Endometrial microvascular endothelial cells (primary cell): ENCODE measurements around the gene EMP2. TPM values are rescaled to one million over a fixed set of nuclear protein-coding genes. Genes with fewer than 3 reads are reported as not detected.

ENCODE experiments used
- in situ Hi-C: cut with HindIII; loops from 2 replicates; pipeline ENCODE4 v1.10.0; 2017; ENCODE audit warnings: low sequenced_read_pairs, low pct_unique_long_range_greater_than_20kb; ENCODE audit errors: inconsistent ontology term
- total RNA-seq: library from RNA; depleted of rRNA; stranded (reverse); fragments of >200 nt; gene quantifications from one replicate; pipeline ENCODE4 v1.2.3, GENCODE V29; 2015; ENCODE audit errors: inconsistent ontology term

Gene EMP2
- total RNA-seq, 1 donor from 2014 or later, result 26.4 TPM

DNA sequence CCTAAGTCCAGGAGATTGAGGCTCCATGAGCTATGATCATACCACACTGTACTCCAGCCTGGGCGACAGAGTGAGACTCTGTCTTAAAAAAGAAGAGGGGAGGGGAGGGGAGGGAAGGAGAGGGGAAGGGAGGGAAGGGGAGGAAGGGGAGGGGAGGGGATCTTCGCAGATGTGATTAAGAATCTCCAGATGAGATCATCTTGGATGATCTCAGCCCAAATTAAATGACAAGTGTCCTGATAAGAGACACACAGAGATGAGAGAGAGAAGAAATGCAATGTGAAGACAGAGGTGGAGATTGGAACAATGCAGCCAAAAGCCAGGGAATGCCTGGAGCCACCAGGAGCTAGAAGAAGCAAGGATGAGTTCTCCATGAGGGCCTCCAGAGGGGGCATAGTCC is 70.1 kb downstream of the EMP2 start:
- in situ Hi-C loops, result loop anchor here (25.0 kb wide), 1 partner anchor 227 kb away; the partner anchor contains the start of gene NUBP1

DNA sequence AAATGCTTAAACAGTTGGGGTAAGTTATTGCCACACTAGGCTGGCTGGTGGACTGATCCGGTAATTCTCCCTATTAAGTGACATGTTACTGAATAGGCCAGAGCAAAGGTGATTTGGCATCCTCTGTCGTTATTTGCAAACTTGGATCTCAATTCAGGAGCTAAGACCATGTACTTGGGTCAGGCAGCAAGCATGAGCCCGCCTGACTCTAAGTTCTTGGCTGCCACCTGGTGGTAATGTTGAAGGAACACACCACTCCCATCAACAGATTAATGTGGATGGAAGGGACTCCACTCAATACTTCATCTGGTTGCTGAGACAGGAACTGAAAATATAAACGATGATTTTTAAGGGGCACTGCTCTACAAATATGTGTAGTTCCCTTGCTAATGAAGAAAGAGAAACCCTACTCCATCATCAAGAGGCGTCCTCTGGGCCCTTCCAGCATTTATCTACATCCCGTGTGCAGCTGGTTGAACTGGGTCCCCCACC is 70.8 kb downstream of the EMP2 start:
- in situ Hi-C loops, result loop anchor here (25.0 kb wide), 1 partner anchor 228 kb away; the partner anchor contains the start of gene NUBP1

DNA sequence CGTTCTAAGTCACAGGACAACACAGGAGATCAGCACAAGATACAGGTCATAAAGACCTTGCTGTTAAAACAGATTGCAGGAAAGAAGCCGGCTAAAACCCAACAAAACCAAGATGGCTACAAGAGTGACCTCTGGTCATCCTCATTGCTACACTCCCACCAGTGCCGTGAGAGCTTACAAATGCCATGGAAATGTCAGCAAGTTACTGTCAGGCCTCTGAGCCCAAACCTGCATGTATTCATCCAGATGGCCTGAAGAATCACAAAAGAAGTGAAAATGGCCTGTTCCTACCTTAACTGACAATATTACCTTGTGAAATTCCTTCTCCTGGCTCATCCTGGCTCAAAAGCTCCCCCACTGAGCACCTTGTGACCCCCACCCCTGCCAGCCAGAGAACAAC is 75.1 kb downstream of the EMP2 start:
- in situ Hi-C loops, result loop anchor here (25.0 kb wide), 1 partner anchor 232 kb away; the partner anchor contains the start of gene NUBP1

DNA sequence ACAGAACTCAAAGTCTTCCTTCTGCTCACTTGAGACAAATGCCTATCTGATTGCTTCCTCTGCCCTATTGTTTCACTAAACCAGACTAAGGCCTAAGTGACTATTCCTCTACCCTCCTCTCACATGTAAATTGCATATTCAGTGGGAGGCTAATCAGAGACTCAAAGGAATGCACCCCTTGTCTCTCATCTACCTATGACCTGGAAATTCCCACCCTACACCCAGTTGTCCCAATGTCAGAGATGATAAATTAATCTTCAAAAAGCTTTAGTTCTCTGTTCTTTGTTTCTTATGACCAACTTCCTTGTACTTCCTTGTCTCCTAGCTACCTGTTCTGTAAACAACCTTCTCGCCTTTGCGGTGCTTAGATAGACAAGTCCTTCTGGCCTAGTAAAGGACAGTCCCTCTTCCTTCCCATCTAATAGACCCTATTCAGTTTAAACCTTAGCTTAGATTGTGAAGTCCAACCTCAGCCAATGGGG is 76.0 kb downstream of the EMP2 start:
- in situ Hi-C loops, result loop anchor here (25.0 kb wide), 1 partner anchor 233 kb away; the partner anchor contains the start of gene NUBP1

DNA sequence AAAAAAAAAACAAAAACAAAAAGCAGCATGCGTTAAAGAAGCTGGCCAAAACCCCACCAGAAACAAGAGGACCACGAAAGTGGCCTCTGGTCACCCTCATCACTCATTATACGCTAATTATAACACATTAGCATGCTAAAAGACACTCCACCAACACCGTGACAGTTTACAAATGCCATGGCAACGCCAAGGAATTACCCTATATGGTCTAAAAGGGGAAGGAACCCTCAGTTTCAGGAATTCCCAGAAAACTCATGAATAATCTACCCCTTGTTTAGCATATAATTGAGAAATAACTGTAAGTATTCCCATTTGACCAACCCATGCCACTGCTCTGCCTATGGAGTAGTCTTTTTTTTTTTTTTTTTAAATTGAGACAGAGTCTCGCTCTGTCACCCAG is 77.6 kb downstream of the EMP2 start:
- in situ Hi-C loops, result loop anchor here (25.0 kb wide), 1 partner anchor 235 kb away; the partner anchor contains the start of gene NUBP1

DNA sequence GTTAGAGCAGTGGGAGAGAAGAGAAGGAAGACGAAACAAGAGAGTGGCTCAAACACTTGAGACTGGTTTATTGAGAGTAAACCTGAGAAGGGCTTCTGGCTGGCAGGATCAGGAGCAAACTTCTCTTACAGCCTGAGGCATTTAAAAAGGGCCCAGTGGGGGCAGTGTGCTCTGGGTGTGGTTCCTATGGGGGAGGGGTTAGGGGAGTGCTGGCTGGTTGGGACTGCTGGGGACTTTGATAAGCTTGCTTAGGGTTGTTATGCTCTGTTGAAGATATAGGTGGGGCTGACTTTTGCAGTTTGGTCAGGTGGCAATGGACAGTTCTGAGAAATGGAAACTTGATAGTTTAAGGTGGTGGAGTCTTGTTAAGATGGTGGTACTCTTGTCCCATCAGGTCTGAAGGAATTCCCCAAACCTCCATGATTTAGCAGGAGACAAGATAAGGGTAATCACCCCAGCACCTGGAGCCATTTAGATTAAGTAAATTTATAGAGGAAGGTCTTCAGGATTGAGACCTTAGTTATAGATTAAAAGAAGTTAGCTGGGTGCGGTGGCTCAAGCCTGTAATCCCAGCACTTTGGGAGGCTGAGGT is 79.3 kb downstream of the EMP2 start:
- in situ Hi-C loops, result loop anchor here (25.0 kb wide), 1 partner anchor 236 kb away; the partner anchor contains the start of gene NUBP1

GRCh38 chr16:10500582-10500981 is 79.8 kb downstream of the EMP2 start:
- in situ Hi-C loops, result loop anchor here (25.0 kb wide), 1 partner anchor 237 kb away; the partner anchor contains the start of gene NUBP1

- in situ Hi-C loops, result no loop called here
Measured at GRCh38 chr16:10497132-10498101, 83.0 kb downstream of the EMP2 start.

GRCh38 chr16:10495031-10495345 is 85.4 kb downstream of the EMP2 start:
- in situ Hi-C loops, result no loop called here

DNA sequence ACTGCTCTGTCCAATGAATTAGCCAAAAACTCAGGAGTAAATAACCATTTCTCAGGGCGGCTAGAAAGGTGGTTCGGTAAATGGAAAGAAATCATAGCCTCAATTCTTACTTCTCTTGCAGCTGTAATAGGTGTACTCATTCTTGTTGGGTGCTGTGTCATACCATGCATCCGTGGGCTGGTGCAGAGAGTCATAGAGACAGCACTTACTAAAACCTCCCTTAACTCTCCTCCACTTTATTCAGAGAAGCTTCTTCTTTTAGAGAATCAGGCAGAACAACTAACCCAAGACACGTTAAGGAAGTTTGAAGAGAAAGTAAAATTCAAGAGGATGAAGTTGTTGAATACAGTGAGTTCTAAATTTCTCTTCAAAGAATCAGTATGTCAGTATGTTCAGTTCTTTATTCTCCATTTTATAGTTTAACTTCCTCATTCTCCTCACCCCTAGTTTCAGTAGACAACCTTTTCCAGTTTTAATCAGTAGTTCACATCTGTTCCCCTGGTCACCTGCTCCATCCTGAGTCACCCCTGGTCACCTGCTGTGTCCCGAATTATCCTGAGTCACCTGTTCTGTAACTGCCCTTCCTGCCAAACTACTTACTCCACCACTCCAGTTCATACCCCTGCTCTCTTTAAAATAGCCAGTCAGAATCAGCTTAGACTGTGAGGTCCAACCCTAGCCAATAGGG is 85.9 kb downstream of the EMP2 start:
- in situ Hi-C loops, result no loop called here

GRCh38 chr16:10493276-10493675 is 87.1 kb downstream of the EMP2 start:
- in situ Hi-C loops, result no loop called here

- in situ Hi-C loops, result no loop called here
Measured at GRCh38 chr16:10490141-10490540, 90.3 kb downstream of the EMP2 start.

DNA sequence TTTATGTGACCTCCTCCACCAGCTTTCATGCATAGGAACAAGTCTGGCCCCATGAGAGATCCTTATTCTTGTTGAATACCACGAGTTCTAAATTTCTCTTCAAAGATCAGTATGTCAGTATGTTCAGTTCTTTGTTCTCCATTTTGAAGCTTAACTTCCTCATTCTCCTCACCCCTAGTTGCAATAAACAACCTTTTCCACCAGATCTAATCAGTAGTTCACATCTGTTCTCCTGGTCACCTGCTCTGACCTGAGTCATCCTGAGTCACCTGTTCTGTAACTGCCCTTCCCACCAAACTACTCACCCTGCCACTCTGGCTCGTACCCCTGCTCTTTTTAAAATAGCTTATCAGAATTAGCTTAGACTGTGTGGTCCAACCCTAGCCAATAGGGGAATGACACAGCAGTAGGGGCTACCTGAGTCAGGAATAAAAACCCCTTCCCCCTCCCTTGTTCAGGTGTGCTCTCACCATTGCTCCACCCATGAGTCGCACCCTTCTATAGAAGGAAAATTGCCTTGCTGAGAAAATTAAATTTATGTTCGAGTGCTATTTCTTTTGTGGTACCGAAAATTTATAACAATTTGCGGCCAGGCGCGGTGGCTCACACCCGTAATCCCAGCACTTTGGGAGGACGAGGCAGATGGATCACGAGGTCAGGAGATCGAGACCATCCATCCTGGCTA is 94.6 kb downstream of the EMP2 start:
- in situ Hi-C loops, result no loop called here

DNA sequence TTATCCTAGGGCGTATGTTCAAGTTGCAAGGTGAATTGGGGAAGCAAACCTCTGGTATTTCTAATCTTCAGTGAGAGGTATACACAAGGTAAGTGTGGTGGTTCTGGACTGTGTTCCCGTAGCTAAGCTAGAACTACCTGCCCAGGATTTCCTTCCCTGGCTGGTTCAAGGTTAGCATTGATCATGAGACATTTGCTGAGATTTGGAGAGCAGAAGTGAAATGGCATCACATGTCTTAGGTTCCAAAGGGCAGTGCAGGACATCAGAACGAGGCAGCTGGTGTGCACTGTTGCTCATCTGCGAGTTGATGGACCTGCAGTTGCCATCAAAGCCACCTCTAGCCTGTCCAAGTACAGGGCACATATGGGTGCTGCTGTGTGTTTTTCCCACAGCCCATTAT is 95.2 kb downstream of the EMP2 start:
- in situ Hi-C loops, result no loop called here

DNA sequence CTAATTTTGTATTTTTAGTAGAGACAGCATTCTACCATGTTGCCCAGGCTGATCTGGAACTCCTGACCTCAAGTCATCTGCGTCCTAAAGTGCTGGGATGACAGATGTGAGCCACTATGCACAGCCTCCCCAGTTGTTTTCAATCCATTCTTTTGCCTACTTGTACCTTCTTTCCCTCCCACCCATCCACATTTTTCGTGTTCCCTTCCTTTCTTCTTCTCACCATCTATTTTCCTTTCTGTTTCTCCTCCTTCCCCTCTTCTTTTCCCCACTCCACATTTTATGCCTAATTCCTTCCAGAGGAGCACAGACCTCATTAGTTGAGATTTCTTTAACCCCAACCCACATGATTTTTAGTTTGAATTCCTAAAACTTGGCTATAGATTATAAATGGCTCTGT is 100.2 kb downstream of the EMP2 start:
- in situ Hi-C loops, result no loop called here
